ENCODE measurements around the gene DUS1L.

DUS1L gene

GRCh38 chr17:82076018-82076784 lies 10.6 kb upstream of the DUS1L start:
- no peak for DNase-seq

- no peak for DNase-seq
Observed at GRCh38 chr17:82073446-82073845, 7.8 kb upstream of the DUS1L start.

- no peak for DNase-seq
Observed at GRCh38 chr17:82072827-82073226, 7.2 kb upstream of the DUS1L start.

- no peak for DNase-seq
Observed at GRCh38 chr17:82070611-82071010, 5.0 kb upstream of the DUS1L start.

GRCh38 chr17:82065193-82065637 lies 389 bp downstream of the DUS1L start:
- no peak for DNase-seq

GRCh38 chr17:82064433-82065192 lies 991 bp downstream of the DUS1L start:
- no peak for DNase-seq

GRCh38 chr17:82063424-82064415 lies 1.9 kb downstream of the DUS1L start:
- DNase-seq = no peak

GRCh38 chr17:82062984-82063368 lies 2.6 kb downstream of the DUS1L start:
- DNase-seq = no peak

GRCh38 chr17:82062076-82062983 lies 3.3 kb downstream of the DUS1L start:
- no peak for DNase-seq

GRCh38 chr17:82061047-82061925 lies 4.3 kb downstream of the DUS1L start:
- DNase-seq = no peak

- no peak for DNase-seq
Observed at GRCh38 chr17:82060614-82061013, 5.0 kb downstream of the DUS1L start.

- no peak for DNase-seq
Observed at GRCh38 chr17:82060001-82060380, 5.6 kb downstream of the DUS1L start.

- no peak for DNase-seq
Observed at GRCh38 chr17:82059272-82060000, 6.2 kb downstream of the DUS1L start.

- no peak for DNase-seq
Observed at GRCh38 chr17:82058855-82059249, 6.8 kb downstream of the DUS1L start.

GRCh38 chr17:82058230-82058854 lies 7.3 kb downstream of the DUS1L start:
- DNase-seq = no peak

- no peak for DNase-seq
Observed at GRCh38 chr17:82056729-82057621, 8.6 kb downstream of the DUS1L start.

- no peak for DNase-seq
Observed at GRCh38 chr17:82055965-82056728, 9.5 kb downstream of the DUS1L start.
